CD4-positive, alpha-beta T cell treated with Interleukin-1 beta for 1 hour (primary cell): ENCODE results near the gene MEOX1.

Source experiments
- DNase-seq, 2 donors: peaks; one replicate each; pipeline ENCODE4 v3.0.0-alpha.2; 2020 to 2022

MEOX1 gene

DNA sequence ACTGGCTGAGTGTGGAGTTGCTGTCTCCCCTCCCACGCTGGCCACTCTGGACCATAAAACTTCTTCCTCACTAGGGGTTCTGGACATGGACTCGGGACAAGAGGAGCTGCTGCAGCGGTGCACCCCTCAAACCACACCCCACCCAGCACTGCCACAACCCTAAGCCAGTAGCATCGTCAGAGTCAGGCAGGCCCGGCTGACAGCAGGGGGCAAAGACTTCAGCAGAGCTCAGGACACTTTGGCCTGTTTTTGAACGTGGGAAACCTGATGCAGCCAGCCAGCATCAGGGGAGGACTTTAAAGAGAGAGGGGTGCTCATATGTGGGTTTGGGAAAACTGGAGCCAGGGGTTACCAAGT lies 9.6 kb downstream of the MEOX1 start:
- no peak for DNase-seq

DNA sequence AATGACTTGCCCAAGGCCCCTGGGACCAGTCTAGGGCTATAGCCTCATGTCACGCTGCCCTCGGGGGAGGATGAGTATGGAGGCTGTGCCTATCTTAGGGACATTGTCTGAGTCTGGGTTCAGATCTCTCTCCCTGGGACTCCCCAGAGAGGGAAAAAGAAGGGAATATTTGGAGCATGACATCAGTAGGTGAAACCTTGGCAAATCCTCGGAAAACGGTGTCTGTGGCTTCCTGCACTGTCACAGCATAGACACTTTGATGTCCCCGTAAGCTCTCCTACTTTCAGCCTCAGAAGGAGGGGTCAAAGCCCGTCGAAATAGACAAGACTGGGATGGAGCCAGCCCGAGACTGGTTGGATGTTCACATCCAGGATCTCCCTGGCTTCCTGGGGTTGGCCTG lies 11.3 kb downstream of the MEOX1 start:
- DNase-seq: no peak

DNA sequence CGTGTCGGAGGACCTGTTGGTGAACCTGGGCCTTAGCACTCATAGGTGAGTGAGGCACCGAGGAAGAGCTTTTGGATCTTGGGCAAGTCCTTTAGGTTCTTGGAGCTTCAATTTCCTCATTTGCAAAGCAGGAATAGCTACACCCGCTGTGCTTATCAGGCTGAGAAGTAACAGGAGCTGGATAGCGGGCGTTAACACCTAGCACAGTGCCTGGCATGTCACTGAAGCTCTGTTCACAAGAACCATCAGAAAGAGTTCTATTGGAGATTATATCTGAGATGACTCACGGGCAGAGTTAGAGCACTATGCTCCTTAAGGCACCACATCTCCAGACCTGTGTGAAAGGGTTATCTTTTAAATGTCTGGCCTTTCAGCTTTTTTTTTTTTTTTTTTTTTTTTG lies 12.8 kb downstream of the MEOX1 start:
- DNase-seq: no peak

DNA sequence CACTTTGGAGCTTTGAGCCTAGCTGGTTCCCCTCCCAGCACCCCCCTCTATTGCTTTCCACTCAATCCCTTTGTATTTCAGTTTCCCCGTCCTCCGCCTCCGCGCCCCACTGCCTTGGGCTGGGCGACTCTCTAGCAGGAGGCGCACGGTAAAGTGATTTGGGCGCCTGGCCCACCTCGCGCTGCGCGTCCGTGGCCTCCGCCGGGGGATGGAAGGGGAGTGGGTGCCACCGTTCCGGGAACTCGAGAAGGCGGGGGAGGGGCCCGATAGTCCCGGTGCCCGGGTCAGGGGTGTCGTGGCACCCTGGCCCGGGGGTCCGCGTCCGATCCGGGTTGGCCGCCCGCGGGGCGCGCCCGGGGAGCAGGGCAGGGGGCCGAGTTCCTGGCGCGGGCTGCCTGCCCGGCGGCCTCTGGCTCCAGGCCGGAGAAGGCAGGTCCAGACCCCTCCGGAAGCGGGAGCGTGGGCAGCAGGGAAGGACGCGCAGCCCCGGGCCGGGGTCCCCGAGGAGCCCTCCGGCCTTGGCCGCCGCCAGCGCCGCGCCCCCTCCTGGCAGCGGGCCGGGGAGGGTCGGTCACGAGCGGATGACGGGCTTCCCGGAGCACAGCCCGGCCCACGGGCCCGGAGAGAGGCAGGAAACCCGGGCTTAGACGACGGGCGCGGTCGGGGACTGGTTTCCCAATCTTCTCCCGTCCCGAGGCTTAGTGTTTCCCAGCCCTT lies 15.8 kb downstream of the MEOX1 start:
- peak in 1 of 2 donors; percentile 19 for DNase-seq

DNA sequence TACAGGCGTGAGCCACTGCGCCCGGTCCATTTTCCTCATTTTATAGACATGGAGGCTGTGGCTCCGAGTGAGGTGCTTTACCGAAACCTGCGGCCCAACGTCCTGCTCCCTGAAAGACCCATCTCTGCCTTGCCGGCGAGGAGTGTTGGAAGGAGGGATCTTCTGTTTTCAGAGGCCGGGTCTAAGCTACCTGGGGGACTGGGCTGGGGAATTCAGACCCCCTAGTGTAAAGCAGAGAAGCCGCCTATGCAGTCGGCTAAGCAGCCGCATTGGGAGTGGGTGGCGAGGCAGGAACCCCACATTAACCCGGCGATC lies 16.3 kb downstream of the MEOX1 start:
- DNase-seq: no peak

DNA sequence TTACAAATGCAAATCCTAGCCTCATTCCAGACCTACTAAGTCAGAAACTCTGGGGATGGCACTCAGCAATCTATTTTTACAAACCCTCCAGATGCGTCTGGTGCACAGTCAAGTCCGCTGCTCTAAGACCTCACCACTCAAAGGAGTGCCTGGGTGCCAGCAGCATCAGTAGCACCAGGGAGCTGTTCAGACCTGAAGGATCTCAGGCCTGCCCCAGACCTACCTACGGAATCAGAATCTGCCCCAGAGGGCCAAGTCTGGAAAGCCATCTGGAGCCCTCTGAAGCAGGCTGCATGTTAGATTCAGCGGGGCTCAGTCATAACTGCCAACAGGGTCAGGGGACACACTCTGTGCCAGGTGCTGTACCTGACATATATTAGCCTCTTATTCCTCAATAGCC lies 17.6 kb downstream of the MEOX1 start:
- no peak for DNase-seq

DNA sequence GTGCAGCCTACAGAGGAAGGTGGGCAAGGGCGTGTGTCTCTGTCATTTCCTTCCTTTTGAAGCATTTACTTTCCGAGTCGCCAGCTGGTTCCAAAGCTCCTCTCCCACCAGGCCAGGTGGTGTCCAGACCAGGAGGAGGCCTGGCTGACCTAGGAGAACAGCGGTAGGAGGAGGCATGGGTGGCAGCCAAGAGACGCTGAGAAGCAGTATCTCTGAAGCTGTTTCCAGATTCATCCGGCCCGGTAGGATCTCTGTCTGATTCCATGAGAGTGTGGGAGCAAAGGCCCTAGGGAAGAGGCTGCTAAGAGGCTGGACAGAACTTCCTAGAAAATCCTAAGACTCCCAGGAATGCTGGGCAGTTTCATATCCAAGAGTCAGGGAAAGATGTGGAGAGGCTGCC lies 20.3 kb downstream of the MEOX1 start:
- DNase-seq: no peak

DNA sequence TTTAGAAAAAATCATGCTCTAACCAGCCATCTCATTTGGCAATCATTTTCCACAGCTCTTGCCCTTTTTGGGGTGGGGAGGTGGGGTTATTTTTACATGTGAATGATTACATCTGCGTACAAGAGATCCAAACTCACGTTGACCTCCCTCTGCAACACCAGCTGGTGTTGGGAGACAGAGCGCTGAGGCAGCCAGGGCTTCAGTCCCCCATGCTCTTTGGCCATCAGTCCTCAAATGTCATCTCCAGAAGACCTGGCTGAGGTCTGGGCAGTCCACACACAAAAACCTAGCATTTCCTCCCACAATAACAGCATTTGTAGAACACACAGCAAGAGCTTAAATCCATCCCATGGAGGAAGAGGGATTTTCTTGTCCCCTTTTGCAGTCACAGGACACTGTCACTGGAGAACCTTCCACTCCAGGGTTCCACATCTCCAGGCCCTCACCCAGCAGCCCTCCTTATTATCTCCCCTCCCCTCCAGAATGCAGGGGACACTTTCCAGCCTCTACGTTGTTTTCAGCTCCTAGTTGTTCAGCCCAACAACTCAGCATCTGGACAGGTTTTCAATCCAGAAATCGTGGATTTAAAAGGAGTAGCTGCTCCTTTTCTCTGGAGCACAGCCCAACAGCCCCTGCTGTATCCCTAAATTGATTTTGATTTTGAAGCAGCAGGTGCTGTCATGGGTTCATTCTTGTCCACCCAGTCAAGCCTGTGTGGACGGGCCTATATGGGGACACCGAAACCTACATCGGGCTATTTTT lies 21.1 kb downstream of the MEOX1 start:
- no peak for DNase-seq

DNA sequence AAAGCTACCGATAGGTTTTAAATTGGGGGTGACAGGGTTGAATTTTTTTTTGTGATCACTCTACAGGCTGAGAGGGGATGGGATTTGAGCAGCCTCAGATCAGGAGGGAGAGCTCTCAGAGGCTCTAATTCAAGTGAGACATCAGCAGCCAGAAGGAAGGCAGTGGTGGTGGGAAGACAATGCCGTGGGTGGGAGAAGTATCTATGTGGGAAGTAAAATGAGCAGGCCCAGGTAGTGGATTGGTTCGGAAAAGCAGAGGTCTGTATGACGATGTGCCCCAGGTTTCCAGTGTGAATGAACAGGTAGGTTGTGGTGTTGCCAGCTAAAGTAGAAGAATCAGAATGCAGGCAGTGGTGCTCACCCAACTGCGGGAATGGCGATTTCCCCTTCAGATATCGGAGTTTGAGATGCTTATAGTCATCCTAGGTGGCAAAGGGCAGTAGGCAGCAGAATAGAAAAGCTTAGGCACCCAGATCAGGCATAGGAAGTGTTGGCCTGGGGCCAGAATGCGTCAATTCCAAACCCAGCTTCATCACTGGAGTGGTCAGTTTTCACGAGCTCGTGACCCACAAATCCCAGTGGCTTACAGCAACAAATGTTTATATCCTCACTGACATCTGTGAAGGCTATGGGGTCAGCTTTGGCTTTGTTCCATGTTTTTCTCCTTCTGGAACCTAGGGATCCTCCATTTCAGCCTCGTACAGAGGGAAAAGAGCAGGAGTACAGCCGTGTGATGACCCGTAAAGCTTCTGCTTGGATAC lies 24.0 kb downstream of the MEOX1 start:
- DNase-seq: no peak

DNA sequence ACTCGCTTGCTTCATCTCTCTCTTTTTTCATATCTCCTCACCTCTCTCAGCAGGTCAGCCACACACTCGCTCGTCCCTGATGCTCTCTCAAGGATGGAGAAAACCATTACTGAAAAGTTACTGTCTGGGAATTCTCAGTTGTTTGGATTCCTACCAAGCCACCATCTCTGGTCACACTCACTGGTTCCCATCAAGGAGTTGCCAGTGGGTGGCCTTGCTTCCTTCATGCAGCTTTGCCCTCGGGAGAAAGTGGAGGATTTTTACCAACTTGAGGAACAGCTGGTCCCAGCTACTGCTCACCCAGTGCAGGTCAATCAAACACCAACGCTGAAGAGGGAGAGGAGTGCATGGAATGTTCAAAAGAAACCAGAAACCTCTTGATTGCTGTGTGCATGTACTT lies 25.3 kb downstream of the MEOX1 start:
- DNase-seq: no peak

DNA sequence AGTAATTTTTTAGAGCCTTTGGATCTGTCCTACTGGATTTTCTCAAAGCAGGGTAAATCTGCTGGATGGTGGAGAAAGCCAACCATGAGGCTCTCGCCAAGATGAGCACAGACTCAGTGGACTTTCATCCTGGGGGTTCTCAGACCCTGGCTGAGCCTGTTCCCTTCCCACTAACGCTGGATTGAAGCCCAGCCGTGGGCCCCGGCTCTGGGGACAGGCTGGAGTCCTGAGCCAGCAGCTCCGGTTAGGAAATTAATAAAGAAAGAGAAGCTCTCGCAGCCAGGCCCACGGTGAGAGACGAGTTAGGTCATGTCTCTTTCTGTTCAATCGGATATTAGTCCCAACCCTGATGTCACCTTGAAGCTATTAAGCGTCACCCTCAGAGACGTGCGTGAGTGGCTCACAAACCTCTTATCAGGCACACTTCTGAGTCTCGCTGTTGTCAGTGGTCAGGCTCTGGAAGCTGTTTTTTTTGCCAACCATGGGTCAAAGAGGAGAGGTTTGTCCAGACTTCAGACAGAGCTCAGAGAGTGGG lies 27.1 kb downstream of the MEOX1 start:
- no peak for DNase-seq

DNA sequence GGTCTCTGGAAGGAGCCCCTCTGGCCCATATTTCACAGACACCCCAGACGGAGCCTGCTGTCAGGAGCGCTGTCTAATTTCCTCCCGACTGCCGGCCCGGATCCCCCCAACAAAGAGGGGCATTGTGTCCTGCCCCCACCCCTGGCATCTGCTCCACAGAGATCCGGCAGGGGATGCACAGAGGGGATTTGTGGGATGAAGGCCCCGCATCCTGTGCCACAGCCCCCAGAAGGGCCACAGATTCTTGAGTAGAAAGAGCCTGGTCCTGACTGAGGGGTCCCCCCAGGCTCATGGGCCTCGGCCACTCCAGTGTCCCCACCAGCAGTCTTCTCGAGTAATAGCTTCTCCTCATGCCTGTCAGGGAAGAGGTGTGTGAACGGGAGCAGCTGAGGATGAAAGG lies 29.5 kb downstream of the MEOX1 start:
- DNase-seq: no peak

DNA sequence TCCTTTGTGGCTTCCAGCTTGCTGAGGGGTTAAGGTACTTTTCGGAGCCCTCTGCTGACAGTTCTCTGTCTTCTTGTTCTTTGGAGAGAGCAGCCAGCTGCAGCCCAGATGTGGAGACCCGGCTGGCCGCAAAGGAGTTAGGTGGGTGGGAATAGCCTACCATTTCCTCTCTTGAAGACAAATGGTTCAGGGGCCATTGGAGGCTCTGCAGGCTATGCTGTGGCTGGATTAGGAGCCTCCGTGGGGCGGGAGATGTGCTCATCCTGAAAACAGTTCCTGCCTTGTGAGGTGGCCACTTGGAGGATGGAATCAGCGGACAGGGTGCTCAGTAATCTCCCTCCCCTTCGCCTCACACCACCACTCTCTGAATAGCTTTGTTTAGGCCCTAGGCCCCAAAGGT lies 30.3 kb downstream of the MEOX1 start:
- no peak for DNase-seq

DNA sequence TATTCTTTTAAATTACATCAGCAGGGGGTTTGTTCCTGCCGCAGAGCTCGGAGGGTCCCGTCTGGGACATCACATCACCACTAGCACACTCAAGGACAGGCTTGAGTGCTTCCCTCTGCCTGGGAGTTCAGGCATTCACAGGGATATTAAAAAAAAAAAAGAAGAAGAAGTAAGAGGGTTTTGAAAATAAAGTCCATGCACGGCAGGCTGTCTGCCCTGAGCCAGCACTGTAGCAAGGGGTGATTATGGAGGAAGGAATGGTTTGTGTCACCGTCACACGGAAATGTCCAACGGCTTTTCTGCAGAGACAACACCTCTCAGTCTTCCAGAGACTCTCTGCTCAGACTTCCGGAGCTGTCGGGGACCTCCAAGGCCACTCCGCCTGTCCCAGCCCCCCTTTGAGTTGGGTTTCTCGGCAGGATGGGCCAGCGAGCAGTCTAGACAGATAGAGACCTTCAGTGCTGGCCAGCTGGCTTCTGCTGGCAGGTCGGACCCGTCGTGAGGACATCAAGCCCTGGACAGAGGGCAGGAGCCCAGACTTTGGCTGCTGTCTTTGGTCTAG lies 33.6 kb downstream of the MEOX1 start:
- no peak for DNase-seq

DNA sequence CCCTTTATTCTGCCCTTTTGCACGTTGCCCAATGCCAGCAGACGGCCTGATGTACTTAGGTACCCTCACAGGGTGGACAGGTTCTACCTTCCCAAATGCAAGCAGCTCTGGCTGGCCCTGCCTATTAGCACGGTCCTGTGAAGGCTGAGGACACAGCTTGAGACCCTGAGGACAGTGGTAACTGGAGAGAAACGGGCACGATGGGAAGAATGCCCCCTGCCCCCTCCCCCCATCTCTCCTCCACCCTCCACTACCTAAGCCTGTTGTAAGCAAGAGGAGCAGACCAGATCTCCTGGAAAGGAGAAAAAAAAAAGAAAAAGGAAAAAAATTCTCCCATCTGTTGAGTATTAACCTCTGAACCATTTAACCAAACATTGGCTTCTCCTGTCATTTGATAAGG lies 34.1 kb downstream of the MEOX1 start:
- DNase-seq: no peak

DNA sequence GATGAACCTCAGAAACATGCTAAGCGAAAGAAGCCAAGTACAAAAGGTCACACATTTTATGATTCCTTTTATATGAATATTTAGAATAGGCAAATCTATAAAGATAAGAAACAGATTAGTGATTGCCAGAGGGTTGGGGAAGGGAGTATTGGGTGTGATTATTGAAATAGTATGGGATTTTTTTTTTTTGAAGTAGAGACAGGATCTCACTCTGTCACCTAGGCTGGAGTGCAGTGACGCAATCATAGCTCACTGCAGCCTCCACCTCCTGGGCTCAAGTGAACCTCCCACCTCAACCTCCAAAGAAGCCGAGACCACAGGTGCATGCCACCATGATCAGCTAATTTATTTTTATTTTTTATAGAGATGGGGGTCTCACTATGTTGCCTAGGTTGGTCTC lies 35.7 kb downstream of the MEOX1 start:
- DNase-seq: no peak

DNA sequence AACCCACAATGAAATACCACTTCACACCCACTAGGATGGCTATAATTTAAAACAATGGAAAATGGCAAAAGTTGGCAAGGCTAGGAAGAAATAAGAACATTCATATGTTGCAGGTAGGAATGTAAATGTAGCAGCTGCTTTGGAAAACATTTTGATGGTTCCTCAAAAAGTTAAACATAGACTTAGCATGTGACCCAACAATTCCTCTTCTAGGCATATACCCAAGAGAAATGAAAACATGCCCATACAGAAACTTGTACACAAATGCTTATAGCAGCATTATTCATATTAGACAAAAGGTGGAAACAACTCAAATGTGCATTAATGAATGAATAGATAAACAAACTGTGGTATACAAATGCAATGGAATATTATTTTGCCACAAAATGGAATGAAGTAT lies 36.1 kb downstream of the MEOX1 start:
- no peak for DNase-seq

DNA sequence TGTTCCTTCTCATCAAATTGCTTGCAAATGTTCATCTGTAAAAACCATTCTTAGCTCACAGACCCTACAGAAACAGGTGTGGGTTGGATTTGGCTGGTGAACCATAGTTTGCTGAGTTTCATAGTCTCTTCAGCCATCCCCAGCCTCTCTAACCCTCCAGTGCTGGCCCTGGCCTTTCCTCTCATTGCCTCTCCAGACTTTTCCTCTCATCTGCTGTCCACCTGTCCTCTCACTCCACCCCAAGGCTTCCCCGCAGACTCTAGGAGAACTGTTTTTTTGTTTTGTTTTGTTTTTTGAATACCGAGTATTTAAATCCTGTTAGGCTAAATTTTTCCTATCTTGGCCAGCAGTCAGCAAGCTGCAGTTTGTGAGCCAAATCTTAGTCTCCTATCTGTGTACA lies 41.1 kb downstream of the MEOX1 start:
- no peak for DNase-seq

DNA sequence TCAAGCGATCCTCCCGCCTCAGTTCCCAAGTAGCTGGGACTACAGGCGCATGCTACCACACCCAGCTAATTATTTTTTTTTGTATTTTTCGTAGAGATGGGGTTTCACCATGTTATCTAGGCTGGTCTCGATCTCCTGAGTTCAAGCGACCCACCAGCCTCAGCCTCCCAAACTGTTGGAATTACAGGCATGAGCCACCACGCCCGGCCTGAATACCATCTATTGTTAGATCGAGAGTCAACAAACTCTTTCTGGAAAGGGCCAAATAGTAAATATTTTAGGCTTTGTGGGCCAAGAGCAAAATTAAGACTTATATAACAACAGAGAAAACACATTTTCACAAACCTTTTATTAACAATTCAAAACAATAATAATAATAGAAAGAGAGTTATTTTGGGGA lies 41.6 kb downstream of the MEOX1 start:
- DNase-seq: no peak

DNA sequence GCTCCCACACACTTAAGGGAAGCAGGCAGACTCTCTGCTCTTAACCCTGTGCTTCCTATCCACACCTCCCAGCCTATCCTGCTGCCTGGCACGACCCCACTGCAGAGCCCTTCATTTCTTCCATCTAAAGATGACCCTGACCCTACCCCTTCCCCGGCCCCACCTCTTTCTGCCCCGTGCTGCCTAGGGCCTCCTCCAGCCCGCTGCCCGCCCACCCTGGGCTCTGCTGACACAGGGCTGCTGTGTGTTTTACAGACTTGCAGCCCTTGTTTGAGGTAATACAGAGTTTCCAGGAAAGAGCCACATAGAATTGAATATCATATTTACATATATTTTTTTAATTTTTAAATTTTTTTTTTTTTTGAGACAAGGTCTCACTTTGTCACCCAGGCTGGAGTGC lies 42.0 kb downstream of the MEOX1 start:
- DNase-seq: no peak

DNA sequence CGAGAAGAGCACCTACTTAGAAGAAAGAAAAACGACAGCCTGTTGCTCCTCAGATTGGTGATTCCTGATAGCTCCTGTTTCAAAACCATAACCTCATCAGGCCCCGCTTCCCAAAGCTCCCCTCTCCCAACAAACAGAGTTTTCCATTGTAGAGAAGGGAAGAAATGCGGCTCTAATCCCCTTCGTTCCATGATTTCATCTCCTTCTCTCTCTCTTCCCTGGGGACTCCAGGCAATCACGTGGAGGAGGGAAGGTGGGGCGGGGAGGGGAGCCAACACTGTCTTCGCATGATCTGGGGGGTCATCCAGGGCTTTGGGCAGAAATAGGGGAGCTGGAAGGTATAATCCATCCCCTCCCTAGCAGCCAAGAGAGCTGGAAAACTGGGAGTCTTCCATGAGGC lies 43.4 kb downstream of the MEOX1 start:
- DNase-seq: no peak

DNA sequence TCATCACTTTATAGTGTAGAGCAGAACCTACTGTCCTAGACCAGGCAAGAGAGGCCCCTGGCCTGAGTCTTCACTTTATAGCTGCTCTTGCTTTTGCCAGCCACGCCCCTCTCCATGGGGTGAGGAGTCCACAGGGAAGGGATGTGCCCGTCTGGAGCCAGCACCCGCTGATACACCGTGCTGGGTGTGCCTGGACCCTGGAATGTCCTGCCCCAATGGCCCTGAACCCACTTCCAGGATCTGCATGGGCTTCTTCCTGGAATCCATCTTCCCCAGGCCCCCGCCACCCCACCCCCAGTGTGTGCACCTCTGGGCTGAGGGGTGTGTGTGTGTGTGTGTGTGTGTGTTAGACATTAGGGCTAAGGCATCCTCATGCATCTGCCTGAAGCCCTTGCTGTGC lies 44.9 kb downstream of the MEOX1 start:
- DNase-seq: no peak

DNA sequence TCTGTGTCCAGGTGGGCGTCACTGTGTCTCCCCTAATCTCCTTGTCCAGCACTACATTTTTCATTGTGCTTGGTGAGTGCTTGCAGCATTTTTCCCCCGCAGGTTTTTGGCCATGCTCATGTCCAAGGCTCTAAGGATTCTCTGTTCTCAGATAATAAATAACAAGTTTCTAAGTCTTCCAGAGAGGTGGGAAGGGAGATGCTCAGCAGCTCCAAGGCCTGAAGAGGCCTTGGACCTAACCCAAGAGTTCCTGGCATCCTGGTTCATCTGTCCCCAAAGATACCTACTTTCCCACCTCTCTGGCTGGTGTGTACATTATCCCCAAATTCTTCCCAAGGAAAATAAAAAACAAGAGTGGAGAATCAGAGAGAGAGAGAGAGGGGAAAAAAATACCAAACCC lies 45.3 kb downstream of the MEOX1 start:
- DNase-seq: no peak

DNA sequence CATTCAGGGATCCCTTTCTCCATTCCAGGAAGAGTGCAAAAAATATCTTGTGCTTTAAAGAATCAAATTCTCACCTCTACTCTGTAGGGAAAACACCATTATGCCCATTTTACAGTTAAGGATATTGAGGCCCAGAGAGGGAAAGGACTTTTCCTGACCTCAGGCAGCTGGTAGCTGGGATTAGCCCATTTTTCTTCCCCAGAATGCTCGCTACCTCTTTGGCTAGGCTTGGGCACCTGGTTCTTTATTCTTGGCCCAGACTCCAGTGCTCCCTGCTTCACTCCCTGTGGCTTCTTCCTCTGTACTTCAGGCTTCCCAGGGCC lies 45.7 kb downstream of the MEOX1 start:
- DNase-seq: no peak
